Neural cell (in vitro differentiated cells): ENCODE measurements around the gene FOXJ1. TPM values are rescaled to one million over a fixed set of nuclear protein-coding genes. Genes with fewer than 3 reads are reported as not detected.

Source experiments
- H2AFZ ChIP-seq: fragments of 200-600, 300-800 bp; sonication (generic), shearing (Covaris generic); 2 replicates; pipeline ENCODE4 v1.6.0; 2014; ENCODE audit warnings: low read depth, mild to moderate bottlenecking, antibody characterized with exemption, low read length, moderate library complexity
- H3F3A ChIP-seq: fragments of 200-600 bp; shearing (Covaris generic); 2 replicates; pipeline ENCODE4 v1.6.1; 2016; ENCODE audit warnings: mild to moderate bottlenecking, moderate library complexity, mixed read lengths, antibody characterized with exemption, low read length; ENCODE audit not compliant: insufficient read depth, poor library complexity, severe bottlenecking
- H3K27ac ChIP-seq: fragments of 200-600, 300-800 bp; sonication (generic), shearing (Covaris generic); 2 replicates; pipeline ENCODE4 v1.5.1; 2014; ENCODE audit warnings: mild to moderate bottlenecking, low read length, moderate library complexity
- H3K27me3 ChIP-seq: fragments of 300-800, 200-600 bp; sonication (generic), shearing (Covaris generic); 2 replicates; pipeline ENCODE4 v1.6.0; 2014; ENCODE audit warnings: mild to moderate bottlenecking, low read depth, low read length, moderate library complexity; ENCODE audit not compliant: insufficient read depth
- H3K36me3 ChIP-seq: fragments of 300-800, 200-600 bp; sonication (generic), shearing (Covaris generic); 2 replicates; pipeline ENCODE4 v1.5.1; 2014; ENCODE audit warnings: mild to moderate bottlenecking, antibody characterized with exemption, low read length, moderate library complexity; ENCODE audit not compliant: insufficient read depth
- H3K4me2 ChIP-seq: fragments of 300-800, 200-600 bp; sonication (generic), shearing (Covaris generic); 2 replicates; pipeline ENCODE4 v1.6.0; 2014; ENCODE audit warnings: mild to moderate bottlenecking, low read length
- H3K4me3 ChIP-seq: fragments of 300-800, 200-600 bp; sonication (generic), shearing (Covaris generic); 2 replicates; pipeline ENCODE4 v1.5.1; 2014; ENCODE audit warnings: mild to moderate bottlenecking, low read length, moderate library complexity
- H3K79me2 ChIP-seq: fragments of 200-600 bp; shearing (Covaris generic); replicated peaks from 2 replicates; pipeline ENCODE4 v1.6.0; 2014; ENCODE audit warnings: mild to moderate bottlenecking, low read length, moderate library complexity; ENCODE audit not compliant: insufficient read depth
- H3K9ac ChIP-seq: fragments of 300-800, 200-600 bp; sonication (generic), shearing (Covaris generic); 2 replicates; pipeline ENCODE4 v1.6.1; 2016; ENCODE audit warnings: mild to moderate bottlenecking, low read length, mixed read lengths
- H3K9me2 ChIP-seq: fragments of 200-600 bp; shearing (Covaris generic); 2 replicates; pipeline ENCODE4 v1.6.1; 2016; ENCODE audit warnings: mild to moderate bottlenecking, low read length, mixed read lengths; ENCODE audit not compliant: insufficient read depth
- H3K9me3 ChIP-seq: fragments of 200-600, 300-800 bp; sonication (generic), shearing (Covaris generic); 2 replicates; pipeline ENCODE4 v1.6.1; 2016; ENCODE audit warnings: mild to moderate bottlenecking, mixed run types, low read length, moderate library complexity, mixed read lengths
- H4K20me1 ChIP-seq: fragments of 200-600 bp; shearing (Covaris generic); 2 replicates; pipeline ENCODE4 v1.6.1; 2016; ENCODE audit warnings: mild to moderate bottlenecking, mixed run types; ENCODE audit not compliant: insufficient read depth
- EP300 ChIP-seq: fragments of 450-650 bp; conservative IDR thresholded peaks from 2 replicates; pipeline ENCODE4 v1.6.1; 2014; ENCODE audit warnings: antibody characterized with exemption, mild to moderate bottlenecking, moderate library complexity; ENCODE audit not compliant: poor library complexity, severe bottlenecking
- EZH2 ChIP-seq: fragments of 200-600, 300-800 bp; shearing (Covaris generic), sonication (generic); IDR thresholded peaks from 2 replicates; pipeline ENCODE4 v1.6.1; 2014; ENCODE audit warnings: antibody characterized with exemption, low read length, borderline replicate concordance, mild to moderate bottlenecking; ENCODE audit not compliant: insufficient read depth, poor library complexity, severe bottlenecking
- MXI1 ChIP-seq: fragments of 450-650 bp; conservative IDR thresholded peaks from 2 replicates; pipeline ENCODE4 v1.6.1; 2014; ENCODE audit warnings: antibody characterized with exemption, mild to moderate bottlenecking; ENCODE audit not compliant: poor library complexity, severe bottlenecking
- POLR2AphosphoS5 ChIP-seq: IDR thresholded peaks from 2 replicates; pipeline ENCODE4 v1.6.1; 2012
- RAD21 ChIP-seq: fragments of 450-650 bp; conservative IDR thresholded peaks from 2 replicates; pipeline ENCODE4 v1.6.1; 2014; ENCODE audit warnings: antibody characterized with exemption, mild to moderate bottlenecking, moderate library complexity
- SMC3 ChIP-seq: fragments of 450-650 bp; conservative IDR thresholded peaks from 2 replicates; pipeline ENCODE4 v1.6.1; 2014; ENCODE audit warnings: antibody characterized with exemption, mild to moderate bottlenecking, moderate library complexity; ENCODE audit not compliant: poor library complexity
- TAF1 ChIP-seq: IDR thresholded peaks from 2 replicates; pipeline ENCODE4 v1.6.1; 2012; ENCODE audit warnings: low read depth
- polyA plus RNA-seq: library from polyadenylated mRNA; depleted of rRNA; stranded (reverse); fragments of >200 nt; gene quantifications from 2 replicates; pipeline ENCODE4 v1.2.3, GENCODE V29; 2014
- TF ChIP-seq, protein P1 (sequence below): fragments of 450-650 bp; IDR thresholded peaks from 2 replicates; pipeline ENCODE4 v1.5.1; 2014; ENCODE audit warnings: antibody characterized with exemption, mild to moderate bottlenecking, moderate library complexity; ENCODE audit not compliant: poor library complexity, severe bottlenecking
- TF ChIP-seq, protein P2 (sequence below): IDR thresholded peaks from 2 replicates; pipeline ENCODE4 v1.6.1; 2012; ENCODE audit warnings: borderline replicate concordance

FOXJ1 gene
- polyA plus RNA-seq, 1 donor from 2014 or later: 0.56 TPM

DNA sequence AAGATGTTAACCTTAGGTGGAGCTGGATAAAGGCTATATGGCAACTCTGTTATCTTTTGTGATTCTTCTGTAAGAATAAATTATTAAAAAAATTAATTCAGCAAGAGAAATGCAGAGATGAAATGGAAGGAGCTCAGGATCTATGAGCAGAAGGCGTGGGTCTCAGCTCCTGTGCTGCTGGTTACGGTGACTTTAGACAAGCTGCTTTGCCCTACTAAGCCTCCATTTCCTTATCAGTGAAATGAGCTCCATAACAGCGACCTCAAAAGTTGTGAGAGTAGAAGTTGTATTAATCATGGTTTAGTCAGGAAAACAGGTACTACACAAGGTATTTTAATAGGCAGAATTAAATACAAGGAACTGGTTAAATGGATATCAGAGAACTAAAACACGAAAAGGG lies 48.2 kb upstream of the FOXJ1 start:
- no peak overlapping the region for H3K27ac ChIP-seq
- H3K4me3 ChIP-seq: no peak overlapping the region
- H2AFZ ChIP-seq: no peak overlapping the region
- H3F3A ChIP-seq: no peaks in the 10 kb centered on the region
- no peak overlapping the region for H3K4me2 ChIP-seq
- H3K9me3 ChIP-seq: no peaks in the 10 kb centered on the region
- no peaks in the 10 kb centered on the region for H3K36me3 ChIP-seq
- H3K79me2 ChIP-seq: no peaks in the 10 kb centered on the region
- TF ChIP-seq MXI1: no peak
- TF ChIP-seq, protein P1, sequence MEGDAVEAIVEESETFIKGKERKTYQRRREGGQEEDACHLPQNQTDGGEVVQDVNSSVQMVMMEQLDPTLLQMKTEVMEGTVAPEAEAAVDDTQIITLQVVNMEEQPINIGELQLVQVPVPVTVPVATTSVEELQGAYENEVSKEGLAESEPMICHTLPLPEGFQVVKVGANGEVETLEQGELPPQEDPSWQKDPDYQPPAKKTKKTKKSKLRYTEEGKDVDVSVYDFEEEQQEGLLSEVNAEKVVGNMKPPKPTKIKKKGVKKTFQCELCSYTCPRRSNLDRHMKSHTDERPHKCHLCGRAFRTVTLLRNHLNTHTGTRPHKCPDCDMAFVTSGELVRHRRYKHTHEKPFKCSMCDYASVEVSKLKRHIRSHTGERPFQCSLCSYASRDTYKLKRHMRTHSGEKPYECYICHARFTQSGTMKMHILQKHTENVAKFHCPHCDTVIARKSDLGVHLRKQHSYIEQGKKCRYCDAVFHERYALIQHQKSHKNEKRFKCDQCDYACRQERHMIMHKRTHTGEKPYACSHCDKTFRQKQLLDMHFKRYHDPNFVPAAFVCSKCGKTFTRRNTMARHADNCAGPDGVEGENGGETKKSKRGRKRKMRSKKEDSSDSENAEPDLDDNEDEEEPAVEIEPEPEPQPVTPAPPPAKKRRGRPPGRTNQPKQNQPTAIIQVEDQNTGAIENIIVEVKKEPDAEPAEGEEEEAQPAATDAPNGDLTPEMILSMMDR: no peak
- no peak for TF ChIP-seq SMC3
- no peak for TF ChIP-seq EZH2
- TF ChIP-seq EP300: no peak
- no peak for TF ChIP-seq TAF1
- TF ChIP-seq, protein P2, sequence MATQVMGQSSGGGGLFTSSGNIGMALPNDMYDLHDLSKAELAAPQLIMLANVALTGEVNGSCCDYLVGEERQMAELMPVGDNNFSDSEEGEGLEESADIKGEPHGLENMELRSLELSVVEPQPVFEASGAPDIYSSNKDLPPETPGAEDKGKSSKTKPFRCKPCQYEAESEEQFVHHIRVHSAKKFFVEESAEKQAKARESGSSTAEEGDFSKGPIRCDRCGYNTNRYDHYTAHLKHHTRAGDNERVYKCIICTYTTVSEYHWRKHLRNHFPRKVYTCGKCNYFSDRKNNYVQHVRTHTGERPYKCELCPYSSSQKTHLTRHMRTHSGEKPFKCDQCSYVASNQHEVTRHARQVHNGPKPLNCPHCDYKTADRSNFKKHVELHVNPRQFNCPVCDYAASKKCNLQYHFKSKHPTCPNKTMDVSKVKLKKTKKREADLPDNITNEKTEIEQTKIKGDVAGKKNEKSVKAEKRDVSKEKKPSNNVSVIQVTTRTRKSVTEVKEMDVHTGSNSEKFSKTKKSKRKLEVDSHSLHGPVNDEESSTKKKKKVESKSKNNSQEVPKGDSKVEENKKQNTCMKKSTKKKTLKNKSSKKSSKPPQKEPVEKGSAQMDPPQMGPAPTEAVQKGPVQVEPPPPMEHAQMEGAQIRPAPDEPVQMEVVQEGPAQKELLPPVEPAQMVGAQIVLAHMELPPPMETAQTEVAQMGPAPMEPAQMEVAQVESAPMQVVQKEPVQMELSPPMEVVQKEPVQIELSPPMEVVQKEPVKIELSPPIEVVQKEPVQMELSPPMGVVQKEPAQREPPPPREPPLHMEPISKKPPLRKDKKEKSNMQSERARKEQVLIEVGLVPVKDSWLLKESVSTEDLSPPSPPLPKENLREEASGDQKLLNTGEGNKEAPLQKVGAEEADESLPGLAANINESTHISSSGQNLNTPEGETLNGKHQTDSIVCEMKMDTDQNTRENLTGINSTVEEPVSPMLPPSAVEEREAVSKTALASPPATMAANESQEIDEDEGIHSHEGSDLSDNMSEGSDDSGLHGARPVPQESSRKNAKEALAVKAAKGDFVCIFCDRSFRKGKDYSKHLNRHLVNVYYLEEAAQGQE: no peak
- TF ChIP-seq POLR2AphosphoS5: no peak
- TF ChIP-seq RAD21: no peak
- H3K27me3 ChIP-seq: no peaks in the 10 kb centered on the region
- no peak overlapping the region for H3K9ac ChIP-seq
- H4K20me1 ChIP-seq: no peaks in the 10 kb centered on the region
- no peaks in the 10 kb centered on the region for H3K9me2 ChIP-seq

DNA sequence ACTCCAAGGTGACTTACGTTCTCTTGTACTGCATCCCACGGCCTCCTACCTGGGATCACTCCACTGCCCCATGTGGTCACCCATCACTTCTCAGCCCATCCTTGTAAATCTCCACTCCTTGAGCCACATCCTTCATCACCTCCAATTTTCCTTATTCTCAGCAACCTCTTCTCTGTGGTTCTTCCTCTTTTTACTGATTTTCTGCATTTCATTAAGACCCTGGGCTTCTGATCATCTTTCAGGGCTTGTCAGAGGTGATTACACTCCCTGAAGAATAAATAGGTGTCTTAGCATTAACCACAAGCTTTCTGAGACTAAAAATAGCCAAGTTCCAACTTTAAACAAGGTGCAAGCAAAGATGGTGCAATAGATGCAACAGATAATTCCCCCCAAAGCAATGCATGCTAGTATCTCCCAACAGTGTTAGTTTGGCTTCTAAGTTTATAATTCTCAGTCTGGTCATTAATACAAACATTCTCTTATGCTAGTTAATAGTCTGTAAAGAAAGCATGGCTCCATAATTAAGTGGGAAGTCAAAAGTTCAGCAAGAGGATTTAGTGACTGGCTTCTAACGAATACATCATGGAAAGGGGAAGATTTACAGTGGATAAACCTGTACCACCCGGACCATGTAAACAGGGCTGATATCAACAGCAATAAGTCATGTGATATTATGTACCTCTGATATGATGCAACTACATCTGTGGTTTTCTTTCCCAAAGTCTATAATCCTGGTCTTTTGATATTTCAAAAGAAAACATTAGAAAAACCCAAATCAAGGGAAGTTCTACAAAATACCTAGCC lies 47.4 kb upstream of the FOXJ1 start:
- Histone ChIP-seq H3K79me2 (no peaks in the 10 kb centered on the region), H3K9ac (no peak overlapping the region), H3F3A (no peaks in the 10 kb centered on the region)

More for the DNA sequence above, 47.4 kb upstream of the FOXJ1 start:
- Histone ChIP-seq H3K9me2 (no peaks in the 10 kb centered on the region), H3K36me3 (no peaks in the 10 kb centered on the region), H3K4me3 (no peak overlapping the region), H4K20me1 (no peaks in the 10 kb centered on the region), H3K27ac (no peak overlapping the region), H3K9me3 (no peaks in the 10 kb centered on the region), H3K27me3 (no peaks in the 10 kb centered on the region), H3K4me2 (no peak overlapping the region), H2AFZ (no peak overlapping the region)
- TF ChIP-seq, protein P1: no peak
- no peak for TF ChIP-seq EP300
- no peak for TF ChIP-seq MXI1
- no peak for TF ChIP-seq EZH2
- TF ChIP-seq, protein P2: no peak
- TF ChIP-seq POLR2AphosphoS5: no peak
- no peak for TF ChIP-seq TAF1
- no peak for TF ChIP-seq SMC3
- TF ChIP-seq RAD21: no peak
